Naive thymus-derived CD4-positive, alpha-beta T cell (primary cell): ENCODE measurements around the gene MAN1A2. TPM values are rescaled to one million over a fixed set of nuclear protein-coding genes. Genes with fewer than 3 reads are reported as not detected.

ENCODE experiments used
- ATAC-seq: fragments of 150-1000 bp; cut with Tn5 transposase; 2 replicates; pipeline ENCODE4 v1.10.0; 2021; ENCODE audit warnings: mild to moderate bottlenecking, moderate library complexity
- CTCF ChIA-PET: fragments of 350-600 bp; sonication (Branson Sonifier 250); formaldehyde crosslinking; loops from one replicate; lab custom pipeline; 2021; ENCODE audit warnings: antibody characterized with exemption; lab: Charles Lee
- POLR2A ChIA-PET: fragments of 350-600 bp; sonication (Branson Sonifier 250); formaldehyde crosslinking; loops from one replicate; lab custom pipeline; 2021; ENCODE audit warnings: antibody characterized with exemption, inconsistent platforms; lab: Charles Lee
- DNase-seq, 9 donors: peaks; one replicate each; pipeline versions ENCODE4 v3.0.0 to v3.0.0-alpha.2; 2020 to 2022; ENCODE audit warnings: mixed read lengths in 1 of 9
- H3K27ac ChIP-seq: one replicate; pipeline ENCODE4 v1.7.0; 2013; ENCODE audit warnings: mild to moderate bottlenecking, low read depth, low read length, moderate library complexity
- H3K27me3 ChIP-seq, 2 donors: one replicate each; pipeline ENCODE4 v1.7.0; 2013; ENCODE audit warnings: low read length in 2 of 2, mild to moderate bottlenecking in 2 of 2, moderate library complexity in 2 of 2; ENCODE audit not compliant: control insufficient read depth in 2 of 2, insufficient read depth in 2 of 2
- H3K36me3 ChIP-seq, 3 experiments: 1 replicate in 2 of 3; 2 replicates in 1 of 3; pipeline ENCODE4 v1.7.0; 2013; ENCODE audit warnings: low read length in 3 of 3, mild to moderate bottlenecking in 3 of 3, moderate library complexity in 1 of 3; ENCODE audit not compliant: insufficient read depth in 3 of 3, control insufficient read depth in 2 of 3
- H3K4me1 ChIP-seq, 2 donors: one replicate each; pipeline ENCODE4 v1.7.0; 2013; ENCODE audit warnings: low read length in 2 of 2, mild to moderate bottlenecking in 2 of 2, moderate library complexity in 1 of 2; ENCODE audit not compliant: control insufficient read depth in 2 of 2, insufficient read depth in 2 of 2
- H3K4me3 ChIP-seq: 2 replicates; pipeline ENCODE4 v1.7.0; 2013; ENCODE audit warnings: mild to moderate bottlenecking, low read length
- H3K9me3 ChIP-seq, 3 experiments: 1 replicate in 2 of 3; 2 replicates in 1 of 3; pipeline ENCODE4 v1.7.0; 2013; ENCODE audit warnings: low read length in 3 of 3; ENCODE audit not compliant: control insufficient read depth in 2 of 3
- H3K27ac Mint-ChIP-seq, 9 donors: one replicate each; pipeline ENCODE4 v1.8.0; 2020 to 2022; ENCODE audit warnings: mixed read lengths in 9 of 9, mild to moderate bottlenecking in 8 of 9, moderate library complexity in 5 of 9, inconsistent platforms in 2 of 9
- H3K27me3 Mint-ChIP-seq, 5 donors: one replicate each; pipeline ENCODE4 v1.8.0; 2021 to 2022; ENCODE audit warnings: mixed read lengths in 5 of 5, mild to moderate bottlenecking in 1 of 5
- H3K36me3 Mint-ChIP-seq, 5 donors: one replicate each; pipeline ENCODE4 v1.8.0; 2020 to 2022; ENCODE audit warnings: mixed read lengths in 5 of 5, mild to moderate bottlenecking in 3 of 5, inconsistent platforms in 1 of 5
- H3K4me1 Mint-ChIP-seq, 7 donors: one replicate each; pipeline ENCODE4 v1.8.0; 2020 to 2022; ENCODE audit warnings: mixed read lengths in 7 of 7, mild to moderate bottlenecking in 3 of 7, inconsistent platforms in 1 of 7
- H3K4me3 Mint-ChIP-seq, 10 donors: one replicate each; pipeline ENCODE4 v1.8.0; 2020 to 2022; ENCODE audit warnings: mild to moderate bottlenecking in 10 of 10, mixed read lengths in 10 of 10, moderate library complexity in 6 of 10, inconsistent platforms in 2 of 10
- H3K9me3 Mint-ChIP-seq, 11 donors: one replicate each; pipeline ENCODE4 v1.8.0; 2020 to 2022; ENCODE audit warnings: mixed read lengths in 11 of 11, mild to moderate bottlenecking in 4 of 11, inconsistent platforms in 1 of 11, moderate library complexity in 1 of 11
- intact Hi-C, 2 donors: fragments of 100-400 bp; cut with micrococcal nuclease; formaldehyde crosslinking; loops; one replicate each; pipeline ENCODE4 v1.15.1; 2023
- polyA plus RNA-seq, 2 donors: library from polyadenylated mRNA; unstranded; fragments of 300-500 nt; fragmentation: Illumina TruSeq; gene quantifications; one replicate each; pipeline ENCODE4 v1.2.3, GENCODE V29; 2021
- total RNA-seq, 6 experiments: library from RNA in 5 of 6; stranded (reverse) in 5 of 6; gene quantifications; 1 replicate in 5 of 6; 2 replicates in 1 of 6; pipeline ENCODE4 v1.2.3 and lab custom pipeline; 2021 to 2026

Gene MAN1A2
- total and polyA plus RNA-seq, 7 experiments from 2014 or later: 10.5 to 63.4 (median 41.6) TPM

DNA sequence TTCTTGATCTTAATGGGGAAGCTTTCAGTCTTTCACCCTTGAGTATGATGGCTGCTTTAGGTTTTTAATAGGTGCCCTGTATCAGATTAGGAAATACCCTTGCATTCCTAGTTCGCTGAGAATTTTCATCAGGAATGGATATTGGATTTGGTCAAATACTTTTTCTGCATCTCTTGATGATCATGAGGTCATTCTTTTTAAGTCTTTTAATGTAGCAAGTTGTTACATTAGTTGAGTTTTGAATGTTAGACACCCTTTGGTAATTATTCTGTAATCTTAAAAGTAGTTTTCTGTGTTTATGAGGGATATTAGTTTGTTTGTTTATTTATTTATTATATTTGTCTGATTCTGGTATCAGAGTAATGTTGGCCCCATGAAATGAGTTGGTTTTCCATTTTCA, 22.5 kb downstream of the MAN1A2 start:
- Mint-ChIP-seq H3K27me3 (no peaks in the 10 kb centered on the region), H3K4me1 (peaks cover 26 to 97% (median 86%) of the 10 kb centered on the region in 7 donors), H3K4me3 (peak overlapping the region in 3 of 10 donors; percentile 25 to 46 (median 44)), H3K9me3 (peaks cover 0 to 6% (median 0%) of the 10 kb centered on the region in 11 donors), H3K36me3 (peaks cover 3 to 12% (median 5%) of the 10 kb centered on the region in 5 donors), H3K27ac (no peak overlapping the region)
- ChIA-PET POLR2A (no interaction called here), CTCF (no interaction called here)
- peaks cover 13 to 19% of the 10 kb centered on the region in 2 donors for H3K4me1 ChIP-seq
- H3K27ac ChIP-seq: no peak overlapping the region
- ATAC-seq (no peak), DNase-seq (no peak)
- H3K9me3 ChIP-seq: no peaks in the 10 kb centered on the region
- intact Hi-C loops: loop anchor here in 1 of 2 donors (2.0 kb wide), 1 partner anchor 15 kb away; no protein-coding TSS in a partner anchor
- H3K27me3 ChIP-seq: no peaks in the 10 kb centered on the region
- H3K36me3 ChIP-seq: no peaks in the 10 kb centered on the region
- no peak overlapping the region for H3K4me3 ChIP-seq

DNA sequence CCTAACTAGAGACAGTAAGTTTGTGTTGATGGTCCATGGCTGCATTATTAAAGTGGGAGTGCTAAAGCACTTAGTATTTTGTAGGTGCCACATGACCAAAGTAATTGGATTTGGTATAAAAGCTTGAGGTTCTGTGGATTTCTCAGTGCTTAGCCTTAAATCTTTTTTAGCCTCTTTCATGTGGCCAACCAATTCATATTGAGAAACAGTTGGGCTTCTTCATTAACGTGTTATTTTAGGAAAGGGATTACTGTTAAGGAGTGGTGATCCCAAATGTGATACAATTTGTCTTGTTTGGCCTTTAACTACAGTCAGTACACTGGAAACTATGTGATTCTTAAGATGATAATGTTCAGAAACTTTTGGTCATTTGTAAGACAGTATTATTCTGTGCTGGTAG, 25.5 kb downstream of the MAN1A2 start:
- Mint-ChIP-seq H3K27ac (no peak overlapping the region), H3K36me3 (peaks cover 0 to 7% (median 4%) of the 10 kb centered on the region in 5 donors), H3K9me3 (peaks cover 0 to 6% (median 0%) of the 10 kb centered on the region in 11 donors), H3K27me3 (no peaks in the 10 kb centered on the region), H3K4me1 (peaks cover 11 to 88% (median 76%) of the 10 kb centered on the region in 7 donors), H3K4me3 (no peak overlapping the region)
- ChIA-PET POLR2A (no interaction called here), CTCF (no interaction called here)
- no peak for ATAC-seq
- DNase-seq: no peak
- Histone ChIP-seq H3K27ac (no peak overlapping the region), H3K27me3 (no peaks in the 10 kb centered on the region), H3K4me3 (no peak overlapping the region), H3K4me1 (peaks cover 6 to 11% of the 10 kb centered on the region in 2 donors), H3K9me3 (no peaks in the 10 kb centered on the region), H3K36me3 (no peaks in the 10 kb centered on the region)
- intact Hi-C loops: loop anchor here in 1 of 2 donors (2.0 kb wide), 1 partner anchor 16 kb away; no protein-coding TSS in a partner anchor

DNA sequence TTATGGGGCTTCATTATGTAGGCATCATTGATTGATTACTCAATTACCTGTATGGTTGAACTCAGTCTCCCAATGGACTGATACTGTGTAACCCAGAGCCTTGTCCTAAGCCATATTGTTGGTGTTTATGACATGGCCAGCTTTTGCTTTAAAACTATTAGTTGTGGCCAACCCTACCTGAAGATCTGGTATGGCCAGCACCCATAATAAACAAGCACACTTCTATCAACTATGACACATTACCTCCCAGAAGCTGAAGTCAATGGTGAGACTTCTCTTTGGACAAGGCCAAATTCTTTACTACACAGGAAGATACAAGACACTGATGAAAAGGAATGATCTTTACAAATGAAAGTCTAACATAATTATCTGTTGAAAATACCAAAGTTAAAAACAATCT, 28.8 kb downstream of the MAN1A2 start:
- ChIA-PET CTCF (interaction anchor here (0.6 kb wide), 1 partner anchor 31 kb away, joined by 6 read pairs; no protein-coding TSS in a partner anchor), POLR2A (no interaction called here)
- peaks cover 0 to 6% of the 10 kb centered on the region in 2 donors for H3K4me1 ChIP-seq
- no peak overlapping the region for H3K27ac ChIP-seq
- no peaks in the 10 kb centered on the region for H3K27me3 ChIP-seq
- DNase-seq (no peak), ATAC-seq (no peak)
- H3K9me3 ChIP-seq: no peaks in the 10 kb centered on the region
- Mint-ChIP-seq H3K27ac (no peak overlapping the region), H3K27me3 (no peaks in the 10 kb centered on the region), H3K4me1 (peaks cover 3 to 90% (median 79%) of the 10 kb centered on the region in 7 donors), H3K36me3 (peaks cover 4 to 19% (median 17%) of the 10 kb centered on the region in 5 donors), H3K9me3 (peaks cover 1 to 15% (median 4%) of the 10 kb centered on the region in 11 donors), H3K4me3 (no peak overlapping the region)
- intact Hi-C loops: no loop called here
- no peaks in the 10 kb centered on the region for H3K36me3 ChIP-seq
- no peak overlapping the region for H3K4me3 ChIP-seq

DNA sequence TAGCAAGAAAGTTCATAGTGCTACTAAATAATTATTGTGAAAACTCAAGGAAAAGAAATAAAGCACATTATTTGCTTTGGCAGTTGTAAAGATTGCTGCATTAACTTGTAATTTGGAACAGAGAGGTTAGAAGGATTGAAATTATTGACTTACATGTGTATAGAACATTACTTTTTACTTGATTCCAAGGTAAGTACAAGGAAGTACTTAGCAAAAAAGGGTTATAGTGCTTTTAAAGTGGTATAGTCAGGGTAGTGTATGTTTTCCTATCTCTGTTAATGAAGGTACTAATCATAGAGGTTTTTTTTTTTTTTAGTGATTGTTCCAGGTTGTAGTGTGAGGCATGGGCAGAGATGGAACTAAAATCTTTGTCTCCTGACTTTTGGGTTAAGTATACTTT, 29.4 kb downstream of the MAN1A2 start:
- no peaks in the 10 kb centered on the region for H3K27me3 ChIP-seq
- ChIA-PET POLR2A (no interaction called here), CTCF (interaction anchor here (0.6 kb wide), 1 partner anchor 30 kb away, joined by 6 read pairs; no protein-coding TSS in a partner anchor)
- no peaks in the 10 kb centered on the region for H3K9me3 ChIP-seq
- Mint-ChIP-seq H3K27ac (no peak overlapping the region), H3K36me3 (peaks cover 5 to 25% (median 23%) of the 10 kb centered on the region in 5 donors), H3K4me3 (no peak overlapping the region), H3K4me1 (peaks cover 6 to 90% (median 81%) of the 10 kb centered on the region in 7 donors), H3K27me3 (no peaks in the 10 kb centered on the region), H3K9me3 (peaks cover 2 to 21% (median 4%) of the 10 kb centered on the region in 11 donors)
- intact Hi-C loops: no loop called here
- H3K27ac ChIP-seq: no peak overlapping the region
- no peak for ATAC-seq
- DNase-seq: no peak
- no peaks in the 10 kb centered on the region for H3K36me3 ChIP-seq
- no peak overlapping the region for H3K4me3 ChIP-seq
- H3K4me1 ChIP-seq: peaks cover 0 to 6% of the 10 kb centered on the region in 2 donors

DNA sequence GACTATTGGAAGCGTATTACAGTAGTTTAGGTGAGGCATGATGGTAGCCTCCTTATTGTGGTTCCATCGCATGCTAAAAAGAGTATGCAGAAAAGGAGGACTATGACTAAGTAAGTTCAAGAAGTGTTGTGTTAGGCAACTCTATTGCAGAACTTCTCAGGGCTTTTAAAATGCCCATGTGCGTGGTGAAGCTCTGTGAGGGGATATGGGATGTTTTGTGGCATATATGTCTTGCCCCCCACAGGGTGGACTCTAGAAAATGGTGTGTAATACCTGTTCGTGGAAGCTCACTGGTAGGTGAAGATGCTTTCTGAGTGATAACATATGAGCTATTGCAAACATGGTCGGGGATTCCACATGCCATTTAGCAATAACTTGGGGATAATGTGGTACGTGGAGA, 31.7 kb downstream of the MAN1A2 start:
- Histone ChIP-seq H3K36me3 (peaks cover 0 to 8% (median 0%) of the 10 kb centered on the region in 3 experiments), H3K27ac (no peak overlapping the region), H3K4me3 (no peak overlapping the region), H3K27me3 (no peaks in the 10 kb centered on the region), H3K4me1 (no peaks in the 10 kb centered on the region), H3K9me3 (no peaks in the 10 kb centered on the region)
- Mint-ChIP-seq H3K27me3 (no peaks in the 10 kb centered on the region), H3K4me3 (no peak overlapping the region), H3K27ac (no peak overlapping the region), H3K4me1 (peaks cover 5 to 74% (median 65%) of the 10 kb centered on the region in 7 donors), H3K36me3 (peaks cover 9 to 45% (median 41%) of the 10 kb centered on the region in 5 donors), H3K9me3 (peaks cover 2 to 39% (median 9%) of the 10 kb centered on the region in 11 donors)
- POLR2A ChIA-PET: no interaction called here
- CTCF ChIA-PET: no interaction called here
- no peak for ATAC-seq
- intact Hi-C loops: no loop called here
- no peak for DNase-seq

DNA sequence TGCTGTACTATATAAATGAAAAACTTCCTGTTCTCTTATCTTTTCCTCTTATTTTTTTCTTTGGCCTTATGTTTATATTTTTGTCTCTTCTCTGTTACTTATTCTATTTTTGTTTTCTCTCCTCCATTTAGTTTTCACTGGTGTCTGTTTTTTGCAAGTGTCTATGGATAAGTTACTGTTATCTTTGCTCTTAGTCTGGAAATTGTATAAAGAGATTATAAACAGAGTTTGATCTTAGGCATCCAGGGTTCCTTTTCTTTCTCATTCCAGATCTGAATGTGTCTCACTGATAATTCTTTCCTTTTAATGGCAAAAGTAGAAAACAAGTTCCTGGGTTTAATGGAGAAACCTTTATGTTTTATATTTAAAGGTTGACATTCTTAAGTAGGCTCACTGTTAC, 34.5 kb downstream of the MAN1A2 start:
- Mint-ChIP-seq H3K4me3 (peak overlapping the region in 4 of 10 donors; percentile 1 to 37 (median 16)), H3K27me3 (no peaks in the 10 kb centered on the region), H3K4me1 (peaks cover 5 to 64% (median 52%) of the 10 kb centered on the region in 7 donors), H3K36me3 (peaks cover 17 to 65% (median 54%) of the 10 kb centered on the region in 5 donors), H3K27ac (no peak overlapping the region), H3K9me3 (peaks cover 2 to 44% (median 9%) of the 10 kb centered on the region in 11 donors)
- Histone ChIP-seq H3K36me3 (peaks cover 0 to 16% (median 0%) of the 10 kb centered on the region in 3 experiments), H3K4me3 (no peak overlapping the region), H3K9me3 (no peaks in the 10 kb centered on the region), H3K4me1 (no peaks in the 10 kb centered on the region), H3K27me3 (no peaks in the 10 kb centered on the region), H3K27ac (no peak overlapping the region)
- ChIA-PET CTCF (no interaction called here), POLR2A (no interaction called here)
- intact Hi-C loops: no loop called here
- ATAC-seq (no peak), DNase-seq (no peak)

DNA sequence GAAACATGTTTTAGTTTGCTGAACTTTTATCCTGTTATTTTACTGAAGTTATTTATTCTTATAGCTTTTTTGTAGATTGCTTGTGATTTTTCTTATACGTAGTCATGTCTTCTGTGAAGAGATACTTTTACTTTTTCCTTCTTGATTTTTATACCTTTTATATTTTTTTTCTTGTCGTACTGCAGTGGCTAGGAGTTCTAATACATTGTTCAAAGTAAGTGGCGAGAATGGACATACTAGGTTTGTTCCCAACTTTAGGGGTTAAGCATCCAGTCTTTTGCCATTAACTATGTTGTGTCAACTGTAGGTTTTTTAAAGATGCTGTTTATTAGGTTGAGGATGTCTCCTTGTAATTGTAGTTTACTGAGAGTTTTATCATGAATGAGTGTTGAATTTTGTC, 36.3 kb downstream of the MAN1A2 start:
- DNase-seq: no peak
- Histone ChIP-seq H3K4me1 (no peaks in the 10 kb centered on the region), H3K27me3 (no peaks in the 10 kb centered on the region), H3K27ac (no peak overlapping the region), H3K36me3 (peaks cover 0 to 23% (median 0%) of the 10 kb centered on the region in 3 experiments), H3K9me3 (no peaks in the 10 kb centered on the region), H3K4me3 (no peak overlapping the region)
- no peak for ATAC-seq
- Mint-ChIP-seq H3K4me1 (peaks cover 5 to 64% (median 44%) of the 10 kb centered on the region in 7 donors), H3K4me3 (no peak overlapping the region), H3K27ac (no peak overlapping the region), H3K9me3 (peaks cover 0 to 44% (median 9%) of the 10 kb centered on the region in 11 donors), H3K36me3 (peaks cover 17 to 77% (median 54%) of the 10 kb centered on the region in 5 donors), H3K27me3 (no peaks in the 10 kb centered on the region)
- ChIA-PET POLR2A (no interaction called here), CTCF (no interaction called here)
- intact Hi-C loops: no loop called here
